Fibroblast of skin of back (primary cell): Measurements from ENCODE around the gene SCRN1.
A peak's percentile ranks its signal among the peaks of the same experiment; 100 is the strongest.
"Not testable (repeated sequence)": the region's sequence is repeated elsewhere in the genome, so short reads cannot be mapped to it uniquely, and the experiment has no call there.

Source experiments
- DNase-seq: peaks from one replicate; pipeline ENCODE4 v3.0.0-alpha.2; 2013

Gene SCRN1

DNA sequence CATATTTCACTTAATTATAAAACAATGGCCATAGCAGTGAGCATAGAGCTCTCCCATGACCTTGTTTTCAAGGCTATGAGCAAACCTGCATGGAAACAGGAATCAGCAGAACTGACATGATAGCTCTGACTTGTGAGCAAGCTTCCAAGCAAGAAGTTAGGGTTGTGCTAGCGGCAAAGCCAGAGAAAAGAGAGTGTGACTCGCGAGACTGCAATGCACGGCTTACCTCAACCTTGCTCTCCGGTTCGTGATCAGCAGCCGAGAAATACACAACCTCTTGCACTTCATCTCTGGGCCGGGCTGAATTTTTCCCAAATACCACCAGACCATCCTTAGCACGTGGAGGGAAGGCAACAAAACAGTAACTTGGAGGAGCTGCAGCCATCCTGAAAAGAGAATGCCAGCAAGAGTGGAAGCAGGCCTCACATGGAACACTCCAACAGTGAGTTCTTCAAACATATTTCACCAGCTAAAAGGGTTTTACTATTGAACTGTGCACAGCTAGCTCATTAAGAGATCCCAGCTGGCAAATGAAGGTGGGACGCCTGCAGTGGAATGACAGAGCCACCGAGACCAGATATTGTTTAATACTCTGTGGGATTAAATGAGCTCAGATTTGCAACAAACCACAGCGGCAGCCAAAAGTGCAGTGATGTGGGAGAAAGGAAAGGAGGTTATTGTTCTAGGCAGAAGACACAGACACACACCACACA lies 20.8 kb downstream of the SCRN1 start:
- DNase-seq, result peak; percentile 32

DNA sequence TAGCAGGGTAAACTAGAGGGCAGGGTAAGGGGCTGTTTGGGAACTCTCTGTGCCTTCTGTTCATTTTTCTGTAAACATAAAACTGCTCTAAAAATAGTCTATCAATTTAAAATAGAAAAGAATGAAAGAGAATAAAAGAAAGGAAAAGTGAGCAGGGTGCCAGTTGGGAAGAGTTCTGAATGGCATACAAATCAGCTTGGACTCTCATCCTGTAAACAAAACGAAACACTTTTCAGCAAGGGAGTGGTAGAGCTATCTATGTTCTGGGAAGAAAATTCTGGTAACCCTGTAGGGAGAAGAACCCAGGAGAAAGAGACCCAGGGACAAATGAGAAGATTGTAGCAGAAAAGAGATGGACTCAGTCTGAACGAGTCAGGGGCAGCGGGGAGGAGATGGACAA lies 24.6 kb downstream of the SCRN1 start:
- DNase-seq, result no peak

DNA sequence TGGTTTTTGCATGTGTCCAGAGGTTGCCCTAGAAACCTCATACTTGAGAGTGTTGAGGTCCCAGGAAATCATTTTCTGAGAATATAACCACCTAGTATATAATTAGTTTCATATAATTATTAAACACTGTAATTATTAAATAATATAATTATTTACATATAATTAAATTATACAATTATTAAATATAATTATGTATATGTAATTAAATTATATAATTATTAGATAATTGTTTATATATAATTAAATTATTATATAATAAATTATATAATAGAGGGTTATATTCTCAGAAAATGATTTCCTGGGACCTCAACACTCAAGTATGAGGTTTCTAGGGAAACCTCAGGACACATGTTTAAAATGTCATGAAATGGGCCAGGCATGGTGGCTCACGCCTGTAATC lies 27.6 kb downstream of the SCRN1 start:
- no peak for DNase-seq

DNA sequence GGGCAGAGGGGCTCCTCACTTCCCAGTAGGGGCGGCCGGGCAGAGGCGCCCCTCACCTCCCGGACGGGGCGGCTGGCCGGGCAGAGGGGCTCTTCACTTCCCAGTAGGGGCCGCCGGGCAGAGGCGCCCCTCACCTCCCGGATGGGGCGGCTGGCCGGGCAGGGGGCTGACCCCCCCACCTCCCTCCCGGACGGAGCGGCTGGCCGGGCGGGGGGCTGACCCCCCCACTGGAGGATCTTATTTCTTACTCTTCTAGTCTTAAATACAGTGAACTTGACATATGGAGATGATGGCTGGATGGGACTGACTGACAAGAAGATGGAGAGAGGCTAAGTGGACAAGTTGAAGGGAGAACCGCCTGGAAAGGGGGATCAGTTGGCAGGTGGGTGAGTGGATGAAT lies 28.0 kb downstream of the SCRN1 start:
- DNase-seq, result not testable (repeated sequence)

DNA sequence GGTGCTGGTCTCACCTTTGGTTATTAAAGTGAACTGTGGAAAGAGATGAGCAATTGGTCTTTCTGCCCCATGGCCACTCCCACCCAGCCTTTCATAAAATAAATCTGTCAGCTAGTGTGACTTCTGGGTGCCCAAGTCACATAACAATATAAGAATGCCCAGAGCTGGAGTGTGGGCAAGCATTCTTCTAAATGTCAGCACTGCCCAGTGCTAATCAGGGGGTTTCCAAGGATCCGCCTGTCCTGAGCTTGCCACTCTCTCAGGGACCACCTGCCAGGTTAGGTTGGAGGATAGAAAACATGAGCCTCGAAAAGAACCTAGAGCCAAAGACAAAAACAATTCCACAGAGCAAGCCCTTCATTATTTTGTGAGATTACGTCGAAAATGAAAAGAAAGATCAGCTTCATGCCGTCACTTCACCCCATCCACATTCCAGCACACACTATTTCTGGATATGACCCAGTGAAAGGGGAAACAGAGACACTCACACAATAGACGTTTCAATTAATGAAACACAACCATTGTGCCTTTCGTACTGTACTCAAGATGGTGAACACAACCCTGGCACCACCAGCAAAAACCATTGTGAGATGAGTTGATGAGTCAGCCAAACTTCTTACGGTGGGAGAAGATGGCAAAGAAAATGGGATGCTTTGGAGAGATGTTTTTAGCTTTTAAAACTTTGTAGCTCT lies 30.8 kb downstream of the SCRN1 start:
- DNase-seq, result no peak

DNA sequence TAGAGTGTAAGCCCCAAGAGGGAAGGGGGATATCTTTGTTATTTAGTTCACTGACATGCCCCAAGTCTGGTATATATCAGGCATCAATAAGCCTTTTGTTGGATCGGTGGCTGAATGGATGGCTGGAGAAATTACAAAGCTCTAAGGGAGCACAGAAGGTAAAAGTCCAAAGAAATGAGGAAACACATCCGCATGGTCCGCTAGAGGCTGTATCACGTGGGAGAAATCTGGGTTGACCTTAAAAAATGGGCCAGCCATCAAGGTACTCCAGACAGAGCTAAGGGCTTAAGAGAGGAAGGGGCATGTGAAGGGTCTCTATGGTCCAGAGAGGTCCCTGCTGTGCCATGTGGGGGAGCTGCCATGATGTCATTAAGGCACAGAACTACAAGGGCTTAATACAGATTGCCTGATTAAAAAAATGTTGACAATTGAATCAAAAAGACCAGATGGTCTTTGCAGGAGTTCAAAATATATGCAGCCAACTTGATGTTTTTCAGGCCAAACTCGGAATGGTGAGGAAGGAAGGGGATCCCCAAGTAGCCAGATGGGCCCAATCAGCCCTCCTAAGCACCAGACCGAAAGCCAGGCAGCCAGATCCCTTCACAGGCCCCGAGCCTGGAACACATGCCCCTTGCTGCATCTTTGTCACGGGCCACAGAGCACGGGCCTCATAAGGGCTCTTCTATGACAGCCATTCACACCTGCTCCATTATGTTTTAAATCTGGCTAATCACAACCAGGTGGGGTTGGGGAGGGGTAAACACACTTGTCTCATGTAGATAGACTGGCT lies 31.9 kb downstream of the SCRN1 start:
- DNase-seq, result no peak

DNA sequence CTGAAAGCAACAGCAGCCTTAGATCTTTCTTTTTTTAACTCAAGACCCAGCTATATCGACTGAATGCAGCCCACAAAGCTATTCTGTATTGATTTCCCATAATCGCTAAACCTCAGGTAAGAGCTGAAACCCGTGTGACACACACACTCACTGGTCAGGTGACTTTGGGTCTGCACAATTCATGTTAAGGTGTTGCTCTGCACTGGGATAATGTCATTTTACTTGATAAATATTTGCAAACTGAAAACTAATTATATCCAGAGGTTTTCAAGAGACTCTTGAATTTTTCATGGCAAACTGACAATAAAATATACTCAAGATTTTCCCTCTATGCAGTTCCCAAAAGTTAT lies 33.1 kb downstream of the SCRN1 start:
- no peak for DNase-seq

DNA sequence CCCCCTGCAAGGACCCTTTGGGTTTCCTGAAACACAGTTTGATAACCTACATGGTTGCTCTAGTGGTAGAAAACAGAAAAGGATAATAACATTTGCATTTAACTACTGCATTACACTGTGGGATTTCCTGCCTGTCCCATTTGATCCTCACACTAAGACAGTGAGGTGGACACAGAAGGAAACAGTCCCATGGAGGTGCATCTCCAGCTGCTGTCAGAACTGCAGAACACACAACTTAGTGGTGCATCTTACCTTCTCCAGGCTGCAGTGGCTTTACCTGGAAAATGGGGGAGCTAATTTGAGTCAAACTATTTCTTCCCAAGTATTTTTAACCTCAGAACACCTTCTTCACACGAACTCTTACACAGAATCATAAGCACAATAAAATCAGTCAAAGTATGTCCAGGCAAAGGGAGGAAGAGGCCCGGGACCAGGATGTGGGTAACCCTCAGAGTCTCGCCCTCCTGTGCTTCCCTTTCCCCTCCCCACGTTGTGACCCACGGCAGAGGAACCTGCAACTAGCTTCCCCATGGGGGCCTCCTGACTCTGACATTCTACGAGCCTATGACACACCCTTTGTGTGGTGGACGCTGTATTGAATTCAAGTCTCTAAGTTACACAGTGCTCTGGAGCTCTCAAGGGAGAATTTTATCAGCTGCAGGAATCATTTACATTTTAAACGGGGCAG lies 33.7 kb downstream of the SCRN1 start:
- DNase-seq, result no peak

DNA sequence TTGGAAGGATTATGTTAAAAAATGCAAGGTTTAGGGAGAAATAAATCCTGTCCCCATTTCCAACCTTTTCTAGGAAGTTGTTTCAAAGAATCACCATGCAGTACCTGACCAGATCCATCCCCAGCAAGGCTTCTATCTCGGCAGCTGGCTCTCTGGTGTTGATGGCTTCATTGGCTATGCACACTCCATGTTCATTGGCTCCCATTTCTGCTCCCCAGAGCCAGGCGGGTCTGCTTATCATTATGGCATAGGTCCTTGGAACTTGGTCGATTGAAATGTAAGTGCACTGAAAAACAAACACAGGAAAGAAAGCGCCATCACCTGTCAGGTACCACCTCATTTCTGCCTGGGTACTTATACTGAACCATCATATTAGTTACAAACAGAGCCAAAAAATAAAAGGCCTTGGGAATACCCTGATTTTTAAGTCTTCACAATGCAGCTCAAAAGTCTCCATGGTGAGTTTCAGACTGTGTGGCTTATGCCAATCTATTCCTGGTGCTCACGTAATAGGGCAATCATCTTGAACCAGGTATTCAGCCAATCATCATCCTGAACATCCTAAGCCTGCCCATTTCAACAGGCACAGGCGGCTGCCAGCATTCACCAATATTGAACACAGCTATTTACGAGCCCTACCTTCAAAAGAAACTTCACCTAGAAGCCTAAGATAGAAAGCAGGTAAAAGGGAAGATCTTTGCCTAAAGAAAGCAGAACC lies 34.4 kb downstream of the SCRN1 start:
- DNase-seq, result no peak

DNA sequence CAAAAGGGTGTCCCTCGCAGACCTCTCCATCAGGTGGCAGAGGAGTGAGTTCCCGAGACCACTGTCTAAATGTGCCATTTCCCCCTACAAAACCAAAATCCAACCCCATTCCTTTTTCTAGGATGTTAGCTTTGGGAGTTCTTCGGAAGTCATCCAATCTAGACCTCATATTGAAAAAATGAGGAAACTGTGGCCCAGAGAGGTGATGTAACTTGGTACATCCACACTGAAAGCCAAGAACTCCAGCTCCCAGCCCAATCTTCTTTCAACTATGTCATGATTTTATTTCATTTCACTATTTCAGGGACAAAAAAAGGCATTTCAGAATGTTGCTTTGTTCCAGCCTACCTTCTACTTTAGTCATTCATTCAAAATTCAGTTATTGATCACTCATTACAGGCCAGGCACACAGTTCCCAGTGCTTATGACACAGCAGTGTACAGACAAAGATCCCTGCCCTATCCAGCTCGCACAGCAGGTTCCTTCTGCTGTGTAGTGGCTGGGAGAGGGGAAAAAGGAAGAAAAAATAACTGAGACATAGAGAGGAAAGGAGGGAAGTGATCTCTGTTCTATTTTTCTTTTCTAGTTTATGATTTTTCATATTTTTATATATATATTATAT lies 35.8 kb downstream of the SCRN1 start:
- DNase-seq, result peak; percentile 8

DNA sequence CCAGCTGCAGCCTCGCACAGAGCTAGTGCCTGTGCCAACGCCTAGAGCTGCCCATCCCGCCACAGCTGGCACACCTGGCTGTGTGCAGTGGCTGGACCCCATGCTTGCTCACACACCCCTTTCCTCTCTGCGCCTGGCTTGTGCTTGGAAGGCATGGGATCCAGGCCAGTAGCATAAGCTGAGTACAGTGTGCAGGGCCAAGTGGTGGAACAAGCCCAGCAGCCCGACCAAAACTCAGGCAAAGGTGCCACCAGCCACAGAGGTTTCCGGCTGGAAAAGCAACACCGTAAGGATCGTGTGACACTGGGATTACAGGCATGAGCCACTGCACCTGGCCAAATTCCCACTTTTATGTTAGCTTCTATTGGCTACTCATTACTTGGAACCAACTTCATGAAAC lies 38.4 kb downstream of the SCRN1 start:
- DNase-seq, result no peak

DNA sequence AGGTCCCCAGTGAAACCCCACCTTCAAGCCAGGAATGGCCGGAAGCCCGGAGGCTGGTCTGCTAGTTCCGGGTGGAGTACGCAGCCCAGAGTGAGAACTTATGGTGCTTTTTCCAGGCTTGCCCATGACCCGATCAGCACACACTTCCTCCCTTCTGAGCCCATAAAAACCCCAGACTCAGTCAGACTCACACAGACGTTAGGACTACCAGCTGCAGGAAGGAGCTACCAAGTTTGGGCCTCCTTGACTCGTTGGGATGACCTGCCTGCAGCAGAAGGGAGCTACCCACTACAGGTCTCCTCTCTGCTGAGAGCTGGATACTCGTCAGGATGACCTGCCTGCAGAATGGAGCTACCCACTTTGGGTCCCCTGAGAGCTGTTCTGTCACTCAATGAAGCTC lies 39.1 kb downstream of the SCRN1 start:
- no peak for DNase-seq

DNA sequence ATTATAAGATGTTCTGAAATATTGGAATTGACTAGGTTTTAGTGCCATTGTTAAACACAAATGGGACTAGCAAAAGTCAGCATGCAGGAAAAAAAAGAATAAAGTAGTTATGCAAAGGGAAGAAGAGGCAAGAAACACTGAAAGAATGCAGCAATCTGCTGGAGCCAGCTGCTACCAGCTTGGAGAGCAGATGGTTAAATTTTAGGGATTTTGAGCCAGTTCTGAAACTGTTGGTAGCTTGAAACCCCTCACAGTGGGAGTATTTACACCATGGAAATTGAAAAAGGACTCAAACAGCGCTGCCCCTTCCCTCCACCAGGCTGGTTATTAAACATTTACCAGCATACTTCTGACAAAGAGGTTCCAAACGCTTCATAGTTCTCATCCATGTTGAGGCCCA lies 41.0 kb downstream of the SCRN1 start:
- DNase-seq, result no peak

DNA sequence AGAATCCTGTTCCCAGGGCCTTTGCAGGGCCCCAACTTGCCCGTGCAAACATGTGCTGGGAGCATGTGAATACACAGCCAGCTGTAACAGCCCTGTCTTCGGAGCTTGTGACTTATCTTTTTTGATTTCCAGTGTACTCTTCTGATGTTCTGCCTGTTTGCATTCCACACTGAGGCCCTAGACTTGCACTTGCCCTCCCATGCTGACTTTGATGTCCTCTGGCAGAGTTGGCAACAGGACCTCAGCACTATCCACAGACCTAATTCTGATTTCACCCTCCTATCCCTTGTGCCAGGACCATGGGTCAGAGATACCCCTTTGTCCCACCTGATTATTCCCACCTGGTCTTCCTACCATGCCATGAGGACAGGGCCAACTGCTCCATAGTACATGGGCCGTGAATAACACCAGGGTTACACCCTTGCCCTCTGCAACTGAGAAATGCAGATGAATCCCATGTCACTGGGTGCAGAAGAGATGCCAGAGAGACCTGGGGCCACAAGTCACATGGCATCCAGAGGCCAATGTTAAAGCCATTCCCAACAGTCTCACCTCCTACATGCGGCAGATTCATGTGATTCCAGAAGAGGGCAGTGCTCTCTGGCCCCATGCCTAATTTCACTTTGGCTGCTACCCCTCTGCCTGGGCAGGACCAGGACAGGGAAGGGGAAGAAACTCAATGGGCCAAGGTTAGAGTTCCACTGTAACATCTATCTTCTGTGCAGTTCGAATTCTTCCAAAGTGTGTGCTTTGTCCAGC lies 43.0 kb downstream of the SCRN1 start:
- DNase-seq, result peak; percentile 27

DNA sequence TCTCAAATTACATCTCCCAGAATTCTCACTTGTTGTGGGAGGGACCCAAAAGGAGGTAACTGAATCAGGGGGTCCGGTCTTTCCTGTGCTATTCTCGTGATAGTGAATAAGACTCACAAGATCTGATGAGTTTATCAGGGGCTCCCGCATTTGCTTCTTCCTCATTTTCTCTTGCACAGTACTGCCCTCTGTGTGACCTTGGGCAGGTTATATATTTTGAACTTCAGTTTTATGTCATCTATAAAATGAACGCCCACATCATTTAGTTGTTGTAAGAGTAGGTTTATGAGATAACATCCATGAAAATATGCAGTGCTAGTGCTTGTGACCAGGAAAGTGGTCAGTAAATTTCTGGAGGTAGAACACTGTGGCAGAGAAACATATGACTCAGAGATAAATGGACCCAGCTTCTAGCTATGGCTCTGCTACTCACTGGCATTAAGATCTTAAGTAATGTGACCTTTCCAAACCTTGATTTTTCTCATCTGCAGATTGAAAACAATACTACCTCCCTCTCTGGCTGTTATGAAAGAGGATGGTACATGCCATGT lies 44.3 kb downstream of the SCRN1 start:
- no peak for DNase-seq

DNA sequence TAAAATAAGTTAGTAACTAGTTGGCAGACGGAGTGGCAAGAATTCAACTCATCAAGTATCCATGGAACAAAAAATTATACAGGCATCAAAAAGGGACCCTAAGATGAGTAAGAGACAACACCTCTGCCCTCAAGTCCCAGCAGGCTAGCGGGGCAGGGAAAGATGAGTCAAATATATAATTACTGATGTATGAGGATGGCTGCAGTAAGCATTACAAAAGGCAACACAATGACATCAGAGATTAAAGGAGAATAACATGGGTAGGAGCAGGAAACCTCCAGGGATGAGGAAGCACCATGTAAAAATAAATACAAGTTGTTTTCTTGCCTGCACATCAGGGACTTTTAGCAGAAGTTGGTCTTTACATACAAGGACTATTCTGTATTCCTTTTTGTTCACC lies 49.4 kb downstream of the SCRN1 start:
- DNase-seq, result no peak

DNA sequence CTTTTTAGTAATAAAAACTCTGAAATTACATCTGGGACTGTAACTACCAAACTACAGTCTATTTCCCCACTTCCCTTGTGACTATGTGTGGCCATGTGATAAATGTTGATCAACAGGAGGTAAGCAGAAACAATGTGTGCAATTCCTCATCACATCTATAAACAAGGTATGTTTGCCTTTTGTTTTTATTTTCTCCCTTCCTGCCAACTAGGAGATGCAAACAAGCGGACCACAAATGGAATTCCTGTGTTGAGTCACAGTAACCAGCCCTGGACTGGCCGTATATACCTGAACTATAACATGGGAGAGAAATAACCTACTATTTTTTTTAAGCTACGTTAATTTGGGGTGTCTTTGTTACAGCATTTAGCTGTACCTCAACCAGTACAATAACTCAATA lies 52.5 kb downstream of the SCRN1 start:
- no peak for DNase-seq

DNA sequence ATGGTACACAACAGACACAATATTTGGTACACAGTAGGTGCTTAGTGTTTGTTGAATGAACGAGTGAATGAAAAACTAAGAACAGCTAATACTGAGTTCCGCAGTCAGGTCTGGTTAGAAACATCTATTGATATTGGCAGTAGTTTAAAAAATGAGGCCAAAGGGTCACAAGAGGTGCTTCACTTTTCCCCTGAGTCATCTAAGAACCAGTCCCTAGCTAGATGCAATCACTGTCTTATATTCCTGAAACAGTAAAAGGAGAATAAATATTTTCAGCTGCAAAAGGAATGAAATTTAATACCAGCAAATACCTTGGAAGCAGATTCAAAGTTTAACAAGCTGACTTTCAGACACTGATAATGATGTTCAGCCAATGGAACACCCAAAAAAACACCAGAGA lies 54.5 kb downstream of the SCRN1 start:
- DNase-seq, result no peak

DNA sequence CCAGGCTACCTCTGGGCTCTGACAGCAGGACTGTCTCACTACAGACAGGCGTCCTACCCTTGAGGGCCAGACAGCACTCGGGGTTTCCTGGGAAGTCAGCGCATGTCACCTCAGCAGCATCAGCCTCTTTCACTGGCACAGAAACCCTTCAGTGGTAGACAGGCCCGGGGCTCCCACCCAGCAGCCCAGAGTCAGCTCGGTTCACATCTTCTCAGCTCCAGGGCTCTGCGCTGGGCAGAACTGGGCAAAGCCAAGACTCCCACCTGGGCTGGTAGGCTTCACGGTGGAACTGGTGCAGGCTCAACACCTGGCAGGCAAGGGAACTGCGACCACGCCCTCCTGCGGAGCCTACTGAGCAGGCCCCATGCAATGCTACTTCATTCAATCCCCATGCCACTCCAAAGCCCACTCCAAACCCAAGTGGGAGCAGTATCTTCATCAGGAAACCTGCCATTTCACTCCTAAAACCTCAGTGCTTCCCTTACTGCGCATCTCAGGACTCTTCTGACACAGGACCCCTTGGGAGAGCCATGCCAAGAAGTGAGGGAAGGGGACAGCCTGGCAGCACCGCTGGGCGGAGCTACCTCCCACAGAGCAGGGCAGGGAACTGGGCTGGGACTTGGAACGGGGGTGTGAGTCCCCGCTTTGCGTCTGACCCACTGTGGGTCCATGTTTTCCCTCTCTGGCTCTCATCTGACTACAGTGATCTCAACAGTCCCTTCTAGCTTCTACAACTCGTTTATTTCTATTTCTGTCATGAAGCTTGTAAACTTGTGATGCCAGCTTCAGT lies 60.4 kb downstream of the SCRN1 start:
- DNase-seq, result no peak

DNA sequence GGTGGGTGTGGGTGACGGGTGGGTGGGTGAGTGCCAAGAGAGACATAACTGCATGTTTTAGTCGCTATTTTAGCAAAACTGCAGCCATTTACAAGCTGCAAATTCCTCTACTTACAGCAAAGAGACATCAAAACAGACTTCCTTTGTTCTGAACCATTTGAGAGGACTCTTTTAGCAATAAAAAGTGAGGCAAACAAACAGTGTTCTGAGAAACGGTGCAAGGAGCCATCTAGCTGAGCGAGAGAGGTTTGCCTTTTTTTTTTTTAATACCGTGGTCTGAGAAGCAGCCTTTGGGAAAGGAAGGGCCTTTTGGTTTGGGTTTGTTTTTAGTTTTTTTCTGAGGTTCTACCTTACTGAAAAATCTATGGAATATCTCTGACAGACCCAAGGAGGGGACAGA lies 62.9 kb downstream of the SCRN1 start:
- DNase-seq, result no peak
